Neural cell (in vitro differentiated cells): ENCODE data around the gene ANKRD63. TPM values are rescaled to one million over a fixed set of nuclear protein-coding genes. Genes with fewer than 3 reads are reported as not detected.

Experiments used
- H2AFZ ChIP-seq: fragments of 200-600, 300-800 bp; sonication (generic), shearing (Covaris generic); 2 replicates; pipeline ENCODE4 v1.6.0; 2014; ENCODE audit warnings: low read depth, mild to moderate bottlenecking, antibody characterized with exemption, low read length, moderate library complexity
- H3F3A ChIP-seq: fragments of 200-600 bp; shearing (Covaris generic); 2 replicates; pipeline ENCODE4 v1.6.1; 2016; ENCODE audit warnings: mild to moderate bottlenecking, moderate library complexity, mixed read lengths, antibody characterized with exemption, low read length; ENCODE audit not compliant: insufficient read depth, poor library complexity, severe bottlenecking
- H3K27ac ChIP-seq: fragments of 200-600, 300-800 bp; sonication (generic), shearing (Covaris generic); 2 replicates; pipeline ENCODE4 v1.5.1; 2014; ENCODE audit warnings: mild to moderate bottlenecking, low read length, moderate library complexity
- H3K27me3 ChIP-seq: fragments of 300-800, 200-600 bp; sonication (generic), shearing (Covaris generic); 2 replicates; pipeline ENCODE4 v1.6.0; 2014; ENCODE audit warnings: mild to moderate bottlenecking, low read depth, low read length, moderate library complexity; ENCODE audit not compliant: insufficient read depth
- H3K36me3 ChIP-seq: fragments of 300-800, 200-600 bp; sonication (generic), shearing (Covaris generic); 2 replicates; pipeline ENCODE4 v1.5.1; 2014; ENCODE audit warnings: mild to moderate bottlenecking, antibody characterized with exemption, low read length, moderate library complexity; ENCODE audit not compliant: insufficient read depth
- H3K4me2 ChIP-seq: fragments of 300-800, 200-600 bp; sonication (generic), shearing (Covaris generic); 2 replicates; pipeline ENCODE4 v1.6.0; 2014; ENCODE audit warnings: mild to moderate bottlenecking, low read length
- H3K4me3 ChIP-seq: fragments of 300-800, 200-600 bp; sonication (generic), shearing (Covaris generic); 2 replicates; pipeline ENCODE4 v1.5.1; 2014; ENCODE audit warnings: mild to moderate bottlenecking, low read length, moderate library complexity
- H3K79me2 ChIP-seq: fragments of 200-600 bp; shearing (Covaris generic); replicated peaks from 2 replicates; pipeline ENCODE4 v1.6.0; 2014; ENCODE audit warnings: mild to moderate bottlenecking, low read length, moderate library complexity; ENCODE audit not compliant: insufficient read depth
- H3K9ac ChIP-seq: fragments of 300-800, 200-600 bp; sonication (generic), shearing (Covaris generic); 2 replicates; pipeline ENCODE4 v1.6.1; 2016; ENCODE audit warnings: mild to moderate bottlenecking, low read length, mixed read lengths
- H3K9me2 ChIP-seq: fragments of 200-600 bp; shearing (Covaris generic); 2 replicates; pipeline ENCODE4 v1.6.1; 2016; ENCODE audit warnings: mild to moderate bottlenecking, low read length, mixed read lengths; ENCODE audit not compliant: insufficient read depth
- H3K9me3 ChIP-seq: fragments of 200-600, 300-800 bp; sonication (generic), shearing (Covaris generic); 2 replicates; pipeline ENCODE4 v1.6.1; 2016; ENCODE audit warnings: mild to moderate bottlenecking, mixed run types, low read length, moderate library complexity, mixed read lengths
- H4K20me1 ChIP-seq: fragments of 200-600 bp; shearing (Covaris generic); 2 replicates; pipeline ENCODE4 v1.6.1; 2016; ENCODE audit warnings: mild to moderate bottlenecking, mixed run types; ENCODE audit not compliant: insufficient read depth
- CTCF ChIP-seq: fragments of 450-650 bp; IDR thresholded peaks from 2 replicates; pipeline ENCODE4 v1.5.1; 2014; ENCODE audit warnings: antibody characterized with exemption, mild to moderate bottlenecking, moderate library complexity; ENCODE audit not compliant: poor library complexity, severe bottlenecking
- EP300 ChIP-seq: fragments of 450-650 bp; conservative IDR thresholded peaks from 2 replicates; pipeline ENCODE4 v1.6.1; 2014; ENCODE audit warnings: antibody characterized with exemption, mild to moderate bottlenecking, moderate library complexity; ENCODE audit not compliant: poor library complexity, severe bottlenecking
- EZH2 ChIP-seq: fragments of 200-600, 300-800 bp; shearing (Covaris generic), sonication (generic); IDR thresholded peaks from 2 replicates; pipeline ENCODE4 v1.6.1; 2014; ENCODE audit warnings: antibody characterized with exemption, low read length, borderline replicate concordance, mild to moderate bottlenecking; ENCODE audit not compliant: insufficient read depth, poor library complexity, severe bottlenecking
- MXI1 ChIP-seq: fragments of 450-650 bp; conservative IDR thresholded peaks from 2 replicates; pipeline ENCODE4 v1.6.1; 2014; ENCODE audit warnings: antibody characterized with exemption, mild to moderate bottlenecking; ENCODE audit not compliant: poor library complexity, severe bottlenecking
- POLR2AphosphoS5 ChIP-seq: IDR thresholded peaks from 2 replicates; pipeline ENCODE4 v1.6.1; 2012
- RAD21 ChIP-seq: fragments of 450-650 bp; conservative IDR thresholded peaks from 2 replicates; pipeline ENCODE4 v1.6.1; 2014; ENCODE audit warnings: antibody characterized with exemption, mild to moderate bottlenecking, moderate library complexity
- SMC3 ChIP-seq: fragments of 450-650 bp; conservative IDR thresholded peaks from 2 replicates; pipeline ENCODE4 v1.6.1; 2014; ENCODE audit warnings: antibody characterized with exemption, mild to moderate bottlenecking, moderate library complexity; ENCODE audit not compliant: poor library complexity
- TAF1 ChIP-seq: IDR thresholded peaks from 2 replicates; pipeline ENCODE4 v1.6.1; 2012; ENCODE audit warnings: low read depth
- polyA plus RNA-seq: library from polyadenylated mRNA; depleted of rRNA; stranded (reverse); fragments of >200 nt; gene quantifications from 2 replicates; pipeline ENCODE4 v1.2.3, GENCODE V29; 2014
- TF ChIP-seq, protein P1 (sequence below): IDR thresholded peaks from 2 replicates; pipeline ENCODE4 v1.6.1; 2012; ENCODE audit warnings: borderline replicate concordance

The ANKRD63 gene
- polyA plus RNA-seq, 1 donor from 2014 or later: 2.1 TPM

DNA sequence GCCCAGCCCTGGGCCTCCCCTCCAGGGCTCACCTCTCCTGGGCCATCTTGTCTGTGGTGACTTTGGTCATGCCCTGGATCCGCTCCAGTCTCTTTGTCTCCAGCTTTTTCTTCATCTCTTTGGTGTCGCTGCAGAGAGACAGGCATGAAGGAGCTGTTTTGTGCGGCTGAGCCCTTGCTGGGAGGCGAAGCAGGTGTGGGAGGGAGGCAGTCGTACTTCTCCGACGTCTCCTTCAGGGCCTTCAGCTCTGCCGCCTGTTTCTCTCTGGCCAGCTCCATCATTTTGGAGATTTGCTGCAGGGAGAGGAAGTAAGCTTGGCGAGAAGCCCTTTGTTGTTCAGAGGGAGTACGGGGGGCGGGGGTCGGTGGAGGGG is 7.7 kb upstream of the ANKRD63 start:
- Histone ChIP-seq H3K79me2 (no peaks in the 10 kb centered on the region), H3F3A (no peaks in the 10 kb centered on the region), H3K4me3 (peak overlapping the region; percentile 56), H3K9ac (peak overlapping the region; percentile 20), H3K27ac (no peak overlapping the region), H3K36me3 (no peaks in the 10 kb centered on the region), H3K4me2 (no peak overlapping the region), H3K9me3 (no peaks in the 10 kb centered on the region), H2AFZ (no peak overlapping the region), H3K9me2 (no peaks in the 10 kb centered on the region), H3K27me3 (no peaks in the 10 kb centered on the region), H4K20me1 (no peaks in the 10 kb centered on the region)
- TF ChIP-seq, protein P1, sequence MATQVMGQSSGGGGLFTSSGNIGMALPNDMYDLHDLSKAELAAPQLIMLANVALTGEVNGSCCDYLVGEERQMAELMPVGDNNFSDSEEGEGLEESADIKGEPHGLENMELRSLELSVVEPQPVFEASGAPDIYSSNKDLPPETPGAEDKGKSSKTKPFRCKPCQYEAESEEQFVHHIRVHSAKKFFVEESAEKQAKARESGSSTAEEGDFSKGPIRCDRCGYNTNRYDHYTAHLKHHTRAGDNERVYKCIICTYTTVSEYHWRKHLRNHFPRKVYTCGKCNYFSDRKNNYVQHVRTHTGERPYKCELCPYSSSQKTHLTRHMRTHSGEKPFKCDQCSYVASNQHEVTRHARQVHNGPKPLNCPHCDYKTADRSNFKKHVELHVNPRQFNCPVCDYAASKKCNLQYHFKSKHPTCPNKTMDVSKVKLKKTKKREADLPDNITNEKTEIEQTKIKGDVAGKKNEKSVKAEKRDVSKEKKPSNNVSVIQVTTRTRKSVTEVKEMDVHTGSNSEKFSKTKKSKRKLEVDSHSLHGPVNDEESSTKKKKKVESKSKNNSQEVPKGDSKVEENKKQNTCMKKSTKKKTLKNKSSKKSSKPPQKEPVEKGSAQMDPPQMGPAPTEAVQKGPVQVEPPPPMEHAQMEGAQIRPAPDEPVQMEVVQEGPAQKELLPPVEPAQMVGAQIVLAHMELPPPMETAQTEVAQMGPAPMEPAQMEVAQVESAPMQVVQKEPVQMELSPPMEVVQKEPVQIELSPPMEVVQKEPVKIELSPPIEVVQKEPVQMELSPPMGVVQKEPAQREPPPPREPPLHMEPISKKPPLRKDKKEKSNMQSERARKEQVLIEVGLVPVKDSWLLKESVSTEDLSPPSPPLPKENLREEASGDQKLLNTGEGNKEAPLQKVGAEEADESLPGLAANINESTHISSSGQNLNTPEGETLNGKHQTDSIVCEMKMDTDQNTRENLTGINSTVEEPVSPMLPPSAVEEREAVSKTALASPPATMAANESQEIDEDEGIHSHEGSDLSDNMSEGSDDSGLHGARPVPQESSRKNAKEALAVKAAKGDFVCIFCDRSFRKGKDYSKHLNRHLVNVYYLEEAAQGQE: no peak
- TF ChIP-seq EZH2 (no peak), POLR2AphosphoS5 (no peak), RAD21 (no peak), SMC3 (no peak), CTCF (no peak), MXI1 (no peak), TAF1 (no peak), EP300 (no peak)

GRCh38 chr15:40289140-40289775 is 6.4 kb upstream of the ANKRD63 start:
- Histone ChIP-seq H3K9ac (no peak overlapping the region), H3K27me3 (peaks cover 2% of the 10 kb centered on the region), H3K36me3 (no peaks in the 10 kb centered on the region), H2AFZ (no peak overlapping the region), H3K9me2 (no peaks in the 10 kb centered on the region), H3K4me3 (no peak overlapping the region), H3K9me3 (no peaks in the 10 kb centered on the region), H3K79me2 (no peaks in the 10 kb centered on the region), H3K27ac (no peak overlapping the region), H3F3A (no peaks in the 10 kb centered on the region), H4K20me1 (no peaks in the 10 kb centered on the region), H3K4me2 (no peak overlapping the region)
- no peak for TF ChIP-seq SMC3
- no peak for TF ChIP-seq TAF1
- TF ChIP-seq, protein P1: no peak
- no peak for TF ChIP-seq EZH2
- TF ChIP-seq RAD21: no peak
- no peak for TF ChIP-seq MXI1
- TF ChIP-seq POLR2AphosphoS5: no peak
